8988T (cell line): ENCODE measurements around the gene TFEC.
"Not testable (repeated sequence)": the region's sequence is repeated elsewhere in the genome, so short reads cannot be mapped to it uniquely, and the experiment has no call there.

Source experiments
- DNase-seq: peaks from one replicate; pipeline ENCODE4 v3.0.0; 2011

Gene TFEC

GRCh38 chr7:116030651-116031276 is at the start of gene TFEC:
Gene TFEC (minus strand): TSS chr7:116030763. CDS start chr7:115984441, 46,322 bp downstream.
- DNase-seq: no peak

- no peak for DNase-seq
Measured at GRCh38 chr7:116075351-116076145, 45.0 kb upstream of the TFEC start.

DNA sequence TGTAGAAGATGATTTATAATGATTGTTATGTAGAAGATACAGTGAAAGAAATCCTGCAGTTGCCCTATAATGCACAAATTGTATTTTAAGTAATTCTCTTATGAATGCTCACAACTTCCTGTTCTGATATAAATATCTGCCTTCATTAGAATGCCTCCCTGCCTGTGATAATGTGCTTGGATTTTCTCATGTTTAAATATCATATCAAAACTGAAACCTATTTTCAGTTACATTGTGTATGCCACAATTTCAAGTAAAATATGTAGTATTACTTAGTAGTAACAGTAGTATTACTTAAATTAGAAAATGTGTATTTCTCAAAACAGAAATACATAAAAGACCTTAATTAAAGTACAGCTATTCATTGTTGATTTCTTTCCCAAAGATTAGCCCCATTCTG is 41.1 kb upstream of the TFEC start:
- no peak for DNase-seq

DNA sequence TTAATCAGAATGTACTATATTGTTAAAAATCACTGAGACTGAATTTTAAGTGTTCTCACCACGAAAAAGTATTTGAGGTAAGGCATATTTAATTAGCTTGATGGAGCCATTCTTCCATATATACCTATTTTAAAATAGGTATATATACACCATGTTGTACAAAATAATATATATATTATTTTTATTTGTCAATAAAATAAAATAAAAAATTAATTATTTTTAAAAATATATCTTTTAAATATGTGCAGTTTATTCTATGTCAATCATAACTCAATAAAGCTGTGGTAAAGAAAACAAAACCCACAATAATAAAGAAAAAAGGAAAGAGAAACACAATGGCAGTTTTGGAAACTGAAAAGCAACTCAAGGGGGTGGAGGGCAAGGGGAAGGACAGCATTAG is 33.6 kb upstream of the TFEC start:
- DNase-seq: no peak

GRCh38 chr7:116062666-116063065 is 32.1 kb upstream of the TFEC start:
- DNase-seq: no peak

GRCh38 chr7:116052006-116052405 is 21.4 kb upstream of the TFEC start:
- no peak for DNase-seq

DNA sequence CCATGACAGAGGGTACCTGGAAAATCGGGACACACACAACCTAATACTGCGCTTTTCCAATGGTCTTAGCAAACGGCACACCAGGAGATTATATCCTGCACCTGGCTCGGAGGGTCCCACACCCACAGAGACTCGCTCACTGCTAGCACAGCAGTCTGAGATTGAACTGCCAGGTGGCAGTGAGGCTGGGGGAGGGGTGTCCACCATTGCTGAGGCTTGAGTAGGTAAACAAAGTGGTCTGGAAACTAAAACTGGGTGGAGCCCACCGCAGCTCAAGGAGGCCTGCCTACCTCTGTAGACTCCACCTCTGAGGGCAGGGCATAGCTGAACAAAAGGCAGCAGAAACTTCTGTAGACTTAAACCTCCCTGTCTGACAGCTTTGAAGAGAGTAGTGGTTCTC is 16.7 kb upstream of the TFEC start:
- DNase-seq: not testable (repeated sequence)

- no peak for DNase-seq
Measured at GRCh38 chr7:116045532-116045931, 15.0 kb upstream of the TFEC start.

- DNase-seq: no peak
Measured at GRCh38 chr7:116041615-116042014, 11.1 kb upstream of the TFEC start.

- no peak for DNase-seq
Measured at GRCh38 chr7:116037401-116037800, 6.8 kb upstream of the TFEC start.

GRCh38 chr7:116034411-116034810 is 3.8 kb upstream of the TFEC start:
- no peak for DNase-seq

DNA sequence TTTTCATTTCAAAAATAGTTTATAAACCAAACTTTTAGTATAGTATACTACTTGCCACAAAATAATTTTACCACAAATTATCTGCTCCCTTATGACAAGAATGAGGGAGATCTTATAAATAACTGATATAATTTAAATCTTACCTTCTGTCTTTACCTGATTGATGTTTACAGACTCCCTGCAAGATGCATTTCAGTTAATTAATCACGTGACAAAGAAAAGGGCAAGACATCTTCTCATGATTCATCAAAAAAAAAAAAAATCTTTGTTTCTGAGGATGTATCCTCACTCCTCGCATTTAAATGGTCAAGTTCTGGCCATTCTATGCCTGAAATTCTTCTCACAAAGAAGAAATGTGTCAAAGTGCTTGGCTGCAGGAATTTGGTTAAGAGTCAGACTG is 2.3 kb upstream of the TFEC start:
- DNase-seq: no peak

DNA sequence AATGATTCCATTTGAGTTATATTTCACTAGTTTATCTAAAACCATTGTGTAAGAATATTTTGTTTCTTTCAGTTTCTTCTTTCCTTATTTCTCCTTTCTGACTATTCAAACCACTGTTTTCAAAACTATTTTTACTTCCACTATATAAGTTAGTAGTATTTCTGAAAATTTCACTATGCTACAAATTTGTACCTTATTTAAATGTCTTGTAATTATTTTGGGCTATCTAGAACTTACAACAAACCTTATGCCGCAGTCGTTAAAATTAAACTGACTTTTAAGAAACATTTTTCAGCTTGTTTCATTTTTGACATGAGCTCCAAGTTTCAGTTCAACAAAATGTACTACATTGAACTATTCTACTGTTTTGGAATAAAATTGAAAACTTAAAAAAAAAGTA is 1.8 kb downstream of the TFEC start:
- DNase-seq: no peak

DNA sequence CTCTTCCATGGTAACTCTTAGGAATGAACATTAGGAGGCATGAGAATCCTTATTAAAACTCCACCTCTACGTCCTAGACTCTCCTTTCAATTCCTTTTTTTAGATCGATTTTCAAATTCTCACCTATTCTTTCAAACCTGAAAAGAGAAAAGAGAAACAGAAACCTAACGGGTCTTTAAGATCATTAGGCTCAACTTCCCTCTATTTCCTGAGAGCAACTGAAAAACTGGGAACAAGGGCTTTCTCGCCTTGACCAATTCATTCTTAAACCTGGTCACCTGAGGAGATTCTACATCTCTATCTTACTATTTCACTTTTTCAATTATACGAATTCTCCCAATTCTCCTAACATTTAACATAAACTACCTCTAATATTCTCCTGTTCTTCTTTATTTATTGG is 2.8 kb downstream of the TFEC start:
- no peak for DNase-seq

- DNase-seq: no peak
Measured at GRCh38 chr7:116024826-116025809, 5.4 kb downstream of the TFEC start.

- no peak for DNase-seq
Measured at GRCh38 chr7:116021237-116021636, 9.3 kb downstream of the TFEC start.

- no peak for DNase-seq
Measured at GRCh38 chr7:116018731-116019130, 11.8 kb downstream of the TFEC start.

DNA sequence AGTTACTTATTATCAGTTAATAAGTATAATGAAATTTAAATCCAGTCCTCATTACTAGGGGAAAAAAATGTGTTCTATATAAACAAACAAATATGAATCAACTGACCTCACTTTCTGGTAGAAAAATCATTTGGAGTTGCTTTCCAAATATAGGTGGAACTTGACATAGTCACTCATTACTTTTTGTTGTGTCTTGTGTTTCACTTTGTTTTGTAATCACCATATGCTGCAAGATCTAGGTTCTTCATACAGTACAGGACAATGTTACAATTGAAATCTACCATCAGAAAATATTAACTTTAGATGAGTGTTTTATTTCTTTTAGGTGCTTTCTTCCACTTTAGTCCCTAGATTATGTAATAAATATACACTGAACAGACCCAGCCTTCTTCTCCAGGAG is 16.9 kb downstream of the TFEC start:
- DNase-seq: no peak

DNA sequence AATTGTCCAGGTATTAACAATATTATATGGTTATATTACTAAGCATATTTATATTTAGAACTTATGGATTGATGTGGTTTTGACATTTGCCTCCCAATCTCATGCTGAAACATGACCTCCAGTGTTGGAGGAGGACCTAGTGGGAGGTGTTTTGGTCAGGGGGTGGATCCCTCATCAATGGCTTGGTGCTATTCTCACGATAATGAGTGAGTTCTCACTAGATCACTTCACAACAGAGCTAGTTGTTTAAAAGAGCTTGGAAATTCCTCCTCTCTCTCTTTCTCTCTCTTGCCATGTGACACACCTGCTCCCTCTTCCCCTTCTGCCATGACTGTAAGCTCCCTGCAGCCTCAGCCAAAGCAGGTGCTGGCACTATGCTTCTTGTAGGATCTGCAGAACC is 19.0 kb downstream of the TFEC start:
- no peak for DNase-seq

DNA sequence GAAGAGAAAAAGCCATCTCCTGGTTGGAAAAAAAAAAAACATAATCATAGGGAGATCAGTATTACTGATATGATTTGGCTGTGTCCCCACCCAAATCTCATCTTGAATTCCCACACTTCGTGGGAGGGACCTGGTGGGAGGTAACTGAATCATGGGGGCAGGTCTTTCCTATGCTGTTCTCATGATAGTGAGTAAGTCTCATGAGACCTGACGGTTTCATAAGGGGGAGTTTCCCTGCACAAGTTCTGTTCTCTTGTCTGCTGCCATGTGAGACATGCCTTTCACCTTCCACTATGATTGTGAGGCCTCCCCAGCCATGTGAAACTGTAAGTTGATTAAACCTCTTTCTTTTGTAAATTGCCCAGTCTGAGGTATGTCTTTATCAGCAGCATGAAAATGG is 25.8 kb downstream of the TFEC start:
- DNase-seq: not testable (repeated sequence)

DNA sequence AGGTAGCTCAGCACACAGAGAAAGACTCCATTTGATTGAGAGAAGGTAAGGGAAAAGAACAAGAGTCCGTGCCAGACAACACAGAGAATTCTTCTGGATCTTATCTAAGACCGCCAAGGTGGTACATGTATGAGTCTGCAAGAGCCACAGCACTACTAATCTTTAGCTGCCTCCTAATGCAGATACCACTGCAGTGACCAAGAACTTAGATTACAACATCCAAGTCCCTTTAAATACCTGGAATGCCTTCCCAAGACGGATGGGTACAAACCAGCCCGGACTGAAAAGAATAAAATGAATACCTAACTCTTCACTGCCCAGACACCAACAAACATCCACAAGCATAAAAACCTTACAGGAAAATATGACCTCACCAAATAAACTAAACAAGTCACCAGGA is 33.3 kb downstream of the TFEC start:
- no peak for DNase-seq

GRCh38 chr7:115995701-115996100 is 34.9 kb downstream of the TFEC start:
- DNase-seq: no peak

GRCh38 chr7:115988401-115988800 is 42.2 kb downstream of the TFEC start:
- DNase-seq: no peak

GRCh38 chr7:115987486-115987885 is 43.1 kb downstream of the TFEC start:
- no peak for DNase-seq
